ENCODE measurements around the gene UNC13D.

UNC13D gene

GRCh38 chr17:75827308-75828075, 16.7 kb downstream of the UNC13D start:
- ChIA-PET POLR2A (interaction anchor here (0.6 to 1.2 kb wide), 4 partner anchors 18 to 51 kb away, joined by 3 to 5 read pairs (median 4); no protein-coding TSS in a partner anchor), CTCF (interaction anchor here (1.1 to 11.5 kb wide), 20 partner anchors 8 to 194 kb away, joined by 3 to 135 read pairs (median 10); partner anchors contain the start of genes GALK1, SMIM5, UNC13D and UNK)
- peak; percentile 89 for DNase-seq (ENCODE audit: extremely low spot score)
- TF ChIP-seq, protein P1, sequence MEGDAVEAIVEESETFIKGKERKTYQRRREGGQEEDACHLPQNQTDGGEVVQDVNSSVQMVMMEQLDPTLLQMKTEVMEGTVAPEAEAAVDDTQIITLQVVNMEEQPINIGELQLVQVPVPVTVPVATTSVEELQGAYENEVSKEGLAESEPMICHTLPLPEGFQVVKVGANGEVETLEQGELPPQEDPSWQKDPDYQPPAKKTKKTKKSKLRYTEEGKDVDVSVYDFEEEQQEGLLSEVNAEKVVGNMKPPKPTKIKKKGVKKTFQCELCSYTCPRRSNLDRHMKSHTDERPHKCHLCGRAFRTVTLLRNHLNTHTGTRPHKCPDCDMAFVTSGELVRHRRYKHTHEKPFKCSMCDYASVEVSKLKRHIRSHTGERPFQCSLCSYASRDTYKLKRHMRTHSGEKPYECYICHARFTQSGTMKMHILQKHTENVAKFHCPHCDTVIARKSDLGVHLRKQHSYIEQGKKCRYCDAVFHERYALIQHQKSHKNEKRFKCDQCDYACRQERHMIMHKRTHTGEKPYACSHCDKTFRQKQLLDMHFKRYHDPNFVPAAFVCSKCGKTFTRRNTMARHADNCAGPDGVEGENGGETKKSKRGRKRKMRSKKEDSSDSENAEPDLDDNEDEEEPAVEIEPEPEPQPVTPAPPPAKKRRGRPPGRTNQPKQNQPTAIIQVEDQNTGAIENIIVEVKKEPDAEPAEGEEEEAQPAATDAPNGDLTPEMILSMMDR (IDR thresholded peaks at IDR 0.05; ENCODE audit: control extremely low read depth, extremely low read depth, low read depth, missing control alignments): peak; percentile 72

DNA sequence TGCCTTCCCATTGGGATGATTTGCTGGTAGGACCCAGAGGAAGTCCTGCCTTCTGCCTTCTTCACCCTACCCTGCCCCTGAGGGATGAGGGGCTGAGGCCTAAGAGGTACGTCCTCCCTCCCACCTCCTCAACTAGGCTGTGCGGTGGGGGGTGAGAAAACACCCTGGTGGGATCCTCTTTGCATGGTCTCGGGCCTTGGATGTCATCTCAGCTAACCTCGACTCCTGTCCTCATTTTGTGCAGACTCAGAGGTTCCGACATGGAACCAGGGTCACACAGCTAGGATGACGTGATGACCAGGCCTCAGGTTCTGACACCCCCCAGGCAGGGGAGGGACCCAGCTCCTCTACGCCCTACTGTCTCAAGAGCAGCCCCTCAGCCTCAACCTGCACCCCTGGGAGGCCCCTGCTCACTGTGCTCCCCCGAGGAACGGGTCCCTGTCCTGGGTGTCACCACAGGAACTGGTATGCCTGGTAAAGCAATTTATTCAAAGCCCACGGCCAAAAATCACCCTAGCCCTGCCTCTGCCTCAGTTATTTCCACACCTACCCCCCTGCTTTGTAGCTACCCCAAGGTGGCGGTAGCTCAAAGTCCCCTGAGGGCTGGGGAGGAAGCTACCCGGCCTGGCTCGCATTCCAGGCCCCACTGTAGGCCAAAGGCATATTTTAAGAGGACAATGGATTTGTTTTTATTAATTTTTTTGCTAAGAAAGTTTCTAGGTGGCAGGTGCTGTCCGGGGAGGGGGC, 17.5 kb downstream of the UNC13D start:
- TF ChIP-seq, protein P1 (IDR thresholded peaks at IDR 0.05; ENCODE audit: control extremely low read depth, extremely low read depth, low read depth, missing control alignments): no peak
- no peak for DNase-seq (ENCODE audit: extremely low spot score)
- ChIA-PET CTCF (interaction anchor here (1.1 to 11.5 kb wide), 18 partner anchors 9 to 193 kb away, joined by 3 to 135 read pairs (median 10); partner anchors contain the start of genes GALK1, SMIM5, UNC13D and UNK), POLR2A (interaction anchor here (0.6 to 1.4 kb wide), 6 partner anchors 10 to 50 kb away, joined by 3 to 5 read pairs (median 4); no protein-coding TSS in a partner anchor)

DNA sequence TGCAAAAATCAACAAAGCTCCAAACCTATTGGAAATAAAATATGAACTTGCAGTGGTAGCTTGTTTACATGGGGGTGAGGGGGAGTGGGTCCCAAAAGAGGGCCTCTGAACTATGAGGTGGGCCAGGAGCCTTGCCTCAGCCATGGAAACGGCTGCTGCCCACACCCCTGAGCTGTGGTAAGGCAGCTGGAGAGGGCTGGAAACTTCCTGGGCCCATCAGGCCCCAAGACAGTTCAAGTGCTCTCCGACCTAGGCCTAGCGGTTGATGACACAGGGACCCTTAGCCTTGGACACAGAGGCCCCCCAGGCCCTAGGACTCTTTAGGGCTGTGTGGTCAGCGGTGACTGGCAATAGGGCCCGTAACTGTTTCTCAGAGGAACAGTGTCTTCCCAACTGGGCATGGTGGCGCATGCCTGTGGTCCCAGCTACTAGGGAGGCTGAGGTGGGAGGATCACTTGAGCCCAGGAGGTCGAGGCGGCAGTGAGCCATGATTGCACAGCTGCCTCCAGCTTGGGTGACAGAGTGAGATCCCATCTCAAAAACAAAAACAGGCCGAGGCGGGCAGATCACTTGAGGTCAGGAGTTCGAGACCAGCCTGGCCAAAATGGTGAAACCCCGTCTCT, 18.3 kb downstream of the UNC13D start:
- ChIA-PET CTCF (interaction anchor here (1.2 to 11.5 kb wide), 17 partner anchors 10 to 193 kb away, joined by 3 to 135 read pairs (median 12); partner anchors contain the start of genes GALK1, UNC13D, UNK and WBP2), POLR2A (interaction anchor here (0.5 to 1.4 kb wide), 4 partner anchors 9 to 48 kb away, joined by 4 to 6 read pairs (median 5); no protein-coding TSS in a partner anchor)
- TF ChIP-seq, protein P1 (IDR thresholded peaks at IDR 0.05; ENCODE audit: control extremely low read depth, extremely low read depth, low read depth, missing control alignments): no peak
- DNase-seq (ENCODE audit: extremely low spot score): no peak

DNA sequence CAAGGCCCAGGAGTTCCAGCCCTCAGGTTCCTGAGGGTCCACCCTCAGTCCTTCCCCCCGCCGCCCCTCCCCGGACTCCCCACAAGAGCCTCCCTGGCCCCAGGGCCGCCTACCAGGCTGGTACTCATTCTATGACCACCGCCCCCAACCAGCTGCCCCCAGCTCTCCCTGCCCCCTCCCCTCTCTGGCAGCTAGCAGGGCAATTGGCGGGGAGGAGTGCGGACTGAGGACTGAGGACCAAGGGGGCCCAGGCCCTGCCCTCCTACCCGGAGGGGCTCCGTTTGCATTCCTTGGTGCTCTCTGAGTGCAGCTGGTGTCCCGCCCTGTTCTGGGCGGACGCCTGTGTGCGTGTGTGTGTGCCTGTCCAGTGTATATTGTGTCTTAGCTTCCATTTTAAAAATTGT, 19.1 kb downstream of the UNC13D start:
- CTCF ChIA-PET: interaction anchor here (1.2 to 11.5 kb wide), 11 partner anchors 9 to 193 kb away, joined by 3 to 135 read pairs (median 12); partner anchors contain the start of genes GALK1 and UNC13D
- POLR2A ChIA-PET: interaction anchor here (1.0 to 1.2 kb wide), 2 partner anchors 45 to 49 kb away, joined by 3 to 5 read pairs; no protein-coding TSS in a partner anchor
- DNase-seq (ENCODE audit: extremely low spot score): no peak
- TF ChIP-seq, protein P1 (IDR thresholded peaks at IDR 0.05; ENCODE audit: control extremely low read depth, extremely low read depth, low read depth, missing control alignments): no peak

DNA sequence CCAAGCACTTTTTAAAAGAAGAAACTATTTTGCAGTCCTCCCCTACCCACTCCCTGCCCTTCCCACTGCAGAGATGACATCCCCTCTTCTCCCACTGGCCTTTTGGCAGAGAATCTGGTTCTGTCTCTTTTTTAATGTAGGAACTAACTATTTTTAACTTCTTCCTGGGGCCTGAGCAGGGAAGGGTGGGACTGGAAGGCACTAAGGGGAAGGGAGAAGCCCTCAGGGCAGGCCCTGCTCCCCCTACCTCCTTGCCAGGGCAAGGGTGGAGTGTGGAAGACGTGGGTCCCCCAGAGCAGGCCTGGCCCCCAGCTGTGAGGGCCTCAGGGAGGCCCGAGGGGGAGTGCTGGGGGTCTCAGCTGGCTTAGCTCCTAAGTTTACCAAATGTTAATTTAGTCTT, 19.5 kb downstream of the UNC13D start:
- TF ChIP-seq, protein P1 (IDR thresholded peaks at IDR 0.05; ENCODE audit: control extremely low read depth, extremely low read depth, low read depth, missing control alignments): no peak
- CTCF ChIA-PET: interaction anchor here (1.2 to 11.5 kb wide), 10 partner anchors 9 to 192 kb away, joined by 3 to 135 read pairs (median 5); partner anchors contain the start of genes GALK1 and UNC13D
- POLR2A ChIA-PET: interaction anchor here (1.0 to 1.2 kb wide), 2 partner anchors 45 to 48 kb away, joined by 3 to 5 read pairs; no protein-coding TSS in a partner anchor
- no peak for DNase-seq (ENCODE audit: extremely low spot score)

All from GM10248 (cell line).